ENCODE data around the gene INSM2. TPM values are rescaled to one million over a fixed set of nuclear protein-coding genes. Genes with fewer than 3 reads are reported as not detected.

Gene INSM2, protein sequence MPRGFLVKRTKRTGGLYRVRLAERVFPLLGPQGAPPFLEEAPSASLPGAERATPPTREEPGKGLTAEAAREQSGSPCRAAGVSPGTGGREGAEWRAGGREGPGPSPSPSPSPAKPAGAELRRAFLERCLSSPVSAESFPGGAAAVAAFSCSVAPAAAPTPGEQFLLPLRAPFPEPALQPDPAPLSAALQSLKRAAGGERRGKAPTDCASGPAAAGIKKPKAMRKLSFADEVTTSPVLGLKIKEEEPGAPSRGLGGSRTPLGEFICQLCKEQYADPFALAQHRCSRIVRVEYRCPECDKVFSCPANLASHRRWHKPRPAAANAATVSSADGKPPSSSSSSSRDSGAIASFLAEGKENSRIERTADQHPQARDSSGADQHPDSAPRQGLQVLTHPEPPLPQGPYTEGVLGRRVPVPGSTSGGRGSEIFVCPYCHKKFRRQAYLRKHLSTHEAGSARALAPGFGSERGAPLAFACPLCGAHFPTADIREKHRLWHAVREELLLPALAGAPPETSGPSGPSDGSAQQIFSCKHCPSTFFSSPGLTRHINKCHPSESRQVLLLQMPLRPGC
- total RNA-seq: not detected in 2 replicates

GRCh38 chr14:35533357-35534207 lies at the start of gene INSM2:
INSM2 (plus strand) TSS chr14:35534164; CDS start chr14:35534253, 89 bp downstream.

Other genes with a start within 250 kb of the INSM2 start
- gene PSMA6, start 241.8 kb upstream of the INSM2 start, total RNA-seq: 230 and 243 TPM in 2 replicates
- 219 and 257 TPM in 2 replicates for gene NFKBIA, start 129.4 kb upstream of the INSM2 start, total RNA-seq

Data from epithelial cell of alveolus of lung (primary cell).